Smooth muscle cell (in vitro differentiated cells): ENCODE measurements around the gene C14orf132. TPM values are rescaled to one million over a fixed set of nuclear protein-coding genes. Genes with fewer than 3 reads are reported as not detected.

ENCODE experiments used
- DNase-seq: peaks from one replicate; lab custom pipeline; 2025; ENCODE audit not compliant: unreplicated experiment; lab: John Stamatoyannopoulos, UW
- H2AFZ ChIP-seq: fragments of 200-600 bp; sonication (generic); 2 replicates; pipeline ENCODE4 v1.6.0; 2016; ENCODE audit warnings: antibody characterized with exemption, low read depth, mild to moderate bottlenecking
- H3F3A ChIP-seq: fragments of 200-600 bp; sonication (generic); 2 replicates; pipeline ENCODE4 v1.6.0; 2017; ENCODE audit warnings: antibody characterized with exemption, low read depth
- H3K27ac ChIP-seq: fragments of 200-600 bp; sonication (generic); 2 replicates; pipeline ENCODE4 v1.5.1; 2016; ENCODE audit warnings: low read depth, mild to moderate bottlenecking
- H3K27me3 ChIP-seq: fragments of 200-600 bp; sonication (generic); 2 replicates; pipeline ENCODE4 v1.6.1; 2016; ENCODE audit warnings: low read depth, mild to moderate bottlenecking
- H3K36me3 ChIP-seq: fragments of 200-600 bp; sonication (generic); 2 replicates; pipeline ENCODE4 v1.5.1; 2016; ENCODE audit warnings: low read depth
- H3K4me1 ChIP-seq: fragments of 200-600 bp; sonication (generic); 2 replicates; pipeline ENCODE4 v1.5.1; 2016; ENCODE audit warnings: low read depth
- H3K4me2 ChIP-seq: fragments of 200-600 bp; sonication (generic); 2 replicates; pipeline ENCODE4 v1.6.0; 2016; ENCODE audit warnings: mild to moderate bottlenecking
- H3K4me3 ChIP-seq: fragments of 200-600 bp; sonication (generic); 2 replicates; pipeline ENCODE4 v1.5.1; 2016; ENCODE audit warnings: mild to moderate bottlenecking
- H3K79me2 ChIP-seq: fragments of 200-600 bp; sonication (generic); 2 replicates; pipeline ENCODE4 v1.6.0; 2016; ENCODE audit warnings: low read depth, mild to moderate bottlenecking
- H3K9ac ChIP-seq: fragments of 200-600 bp; sonication (generic); 2 replicates; pipeline ENCODE4 v1.6.0; 2016; ENCODE audit warnings: low read depth
- H3K9me3 ChIP-seq: fragments of 200-600 bp; sonication (generic); replicated peaks from 2 replicates; pipeline ENCODE4 v1.5.1; 2016; ENCODE audit warnings: low read depth
- H4K20me1 ChIP-seq: fragments of 200-600 bp; sonication (generic); 2 replicates; pipeline ENCODE4 v1.6.0; 2016; ENCODE audit warnings: low read depth
- WGBS: methylation state at CpG from one replicate; pipeline ENCODE4 v1.1.7; 2016; ENCODE audit warnings: low lambda C conversion rate; 5-methylcytosine and 5-hydroxymethylcytosine counted together
- polyA plus RNA-seq: library from polyadenylated mRNA; unstranded; fragments of >200 nt; fragmentation: Nextera tagmentation; extraction: Ambion mirVana; gene quantifications from 2 replicates; pipeline ENCODE4 v1.2.1, GENCODE V29; 2016
- total RNA-seq: library from RNA; depleted of rRNA; stranded (reverse); fragments of >200 nt; gene quantifications from 2 replicates; pipeline ENCODE4 v1.2.3, GENCODE V29; 2014
- TF ChIP-seq, protein P1 (sequence below): fragments of 200-600 bp; sonication (generic); IDR thresholded peaks from 2 replicates; pipeline ENCODE4 v1.5.1; 2017; ENCODE audit warnings: borderline replicate concordance, mild to moderate bottlenecking, antibody characterized with exemption; ENCODE audit not compliant: insufficient read depth, poor library complexity, severe bottlenecking

The C14orf132 gene
- total and polyA plus RNA-seq, 2 experiments from 2014 or later: 35.5 to 38.0 TPM

DNA sequence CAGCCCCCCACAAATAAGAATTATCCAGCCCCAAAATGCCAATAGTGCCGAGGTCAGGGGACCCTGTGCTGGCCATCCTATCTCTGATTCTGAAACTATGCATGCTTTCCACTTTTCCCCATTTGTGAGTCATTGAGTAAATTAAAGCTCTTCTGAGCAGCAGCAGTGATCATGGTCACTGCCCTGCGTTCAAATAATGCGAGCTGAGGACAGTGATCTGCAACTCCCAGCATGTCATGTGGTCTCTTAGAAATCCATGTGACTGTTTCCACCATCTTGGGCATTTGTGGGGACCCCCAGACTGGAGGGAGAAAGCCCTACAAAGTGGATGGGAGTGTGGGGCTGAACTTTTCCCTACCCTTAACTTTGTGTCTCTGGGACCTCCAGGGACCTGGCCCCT, 53.8 kb downstream of the C14orf132 start:
- Histone ChIP-seq H3K27me3 (no peaks in the 10 kb centered on the region), H3K4me2 (no peak overlapping the region), H3K4me1 (peaks cover 3% of the 10 kb centered on the region), H3K36me3 (no peaks in the 10 kb centered on the region), H3K27ac (no peak overlapping the region), H3F3A (no peaks in the 10 kb centered on the region), H3K4me3 (no peak overlapping the region), H3K79me2 (no peaks in the 10 kb centered on the region), H3K9ac (no peak overlapping the region), H2AFZ (no peak overlapping the region), H4K20me1 (no peaks in the 10 kb centered on the region), H3K9me3 (no peaks in the 10 kb centered on the region)
- DNase-seq: no peak
- WGBS: 45% methylated on average over 3 of the region's 3 CpGs
- TF ChIP-seq, protein P1, sequence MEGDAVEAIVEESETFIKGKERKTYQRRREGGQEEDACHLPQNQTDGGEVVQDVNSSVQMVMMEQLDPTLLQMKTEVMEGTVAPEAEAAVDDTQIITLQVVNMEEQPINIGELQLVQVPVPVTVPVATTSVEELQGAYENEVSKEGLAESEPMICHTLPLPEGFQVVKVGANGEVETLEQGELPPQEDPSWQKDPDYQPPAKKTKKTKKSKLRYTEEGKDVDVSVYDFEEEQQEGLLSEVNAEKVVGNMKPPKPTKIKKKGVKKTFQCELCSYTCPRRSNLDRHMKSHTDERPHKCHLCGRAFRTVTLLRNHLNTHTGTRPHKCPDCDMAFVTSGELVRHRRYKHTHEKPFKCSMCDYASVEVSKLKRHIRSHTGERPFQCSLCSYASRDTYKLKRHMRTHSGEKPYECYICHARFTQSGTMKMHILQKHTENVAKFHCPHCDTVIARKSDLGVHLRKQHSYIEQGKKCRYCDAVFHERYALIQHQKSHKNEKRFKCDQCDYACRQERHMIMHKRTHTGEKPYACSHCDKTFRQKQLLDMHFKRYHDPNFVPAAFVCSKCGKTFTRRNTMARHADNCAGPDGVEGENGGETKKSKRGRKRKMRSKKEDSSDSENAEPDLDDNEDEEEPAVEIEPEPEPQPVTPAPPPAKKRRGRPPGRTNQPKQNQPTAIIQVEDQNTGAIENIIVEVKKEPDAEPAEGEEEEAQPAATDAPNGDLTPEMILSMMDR: no peak

DNA sequence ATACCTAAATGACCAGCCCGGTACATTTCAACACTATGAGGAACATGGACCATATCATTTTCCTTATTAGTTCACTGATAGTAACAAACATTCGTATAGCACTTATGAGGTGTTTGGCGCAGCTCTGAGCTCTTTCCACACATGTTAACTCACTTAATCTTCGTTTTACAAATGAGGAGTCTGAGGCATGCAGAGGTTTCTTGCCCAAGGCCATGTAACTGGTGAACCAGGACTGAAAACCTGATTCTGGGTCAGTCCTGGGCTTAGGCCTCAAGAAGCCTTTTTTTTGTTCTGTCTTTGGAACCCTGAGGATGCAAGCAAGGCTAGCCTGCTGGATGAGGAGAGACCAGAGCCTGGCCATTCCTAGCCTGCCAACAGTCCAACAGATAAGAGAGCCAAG, 55.0 kb downstream of the C14orf132 start:
- H3K4me2 ChIP-seq: no peak overlapping the region
- H3F3A ChIP-seq: no peaks in the 10 kb centered on the region
- no peaks in the 10 kb centered on the region for H3K27me3 ChIP-seq
- peaks cover 3% of the 10 kb centered on the region for H3K4me1 ChIP-seq
- H3K27ac ChIP-seq: no peak overlapping the region
- no peaks in the 10 kb centered on the region for H3K9me3 ChIP-seq
- H3K4me3 ChIP-seq: no peak overlapping the region
- H4K20me1 ChIP-seq: no peaks in the 10 kb centered on the region
- WGBS: 91% methylated on average over 4 of the region's 4 CpGs
- no peak for DNase-seq
- no peaks in the 10 kb centered on the region for H3K36me3 ChIP-seq
- H2AFZ ChIP-seq: no peak overlapping the region
- TF ChIP-seq, protein P1: no peak
- H3K79me2 ChIP-seq: no peaks in the 10 kb centered on the region
- H3K9ac ChIP-seq: no peak overlapping the region

DNA sequence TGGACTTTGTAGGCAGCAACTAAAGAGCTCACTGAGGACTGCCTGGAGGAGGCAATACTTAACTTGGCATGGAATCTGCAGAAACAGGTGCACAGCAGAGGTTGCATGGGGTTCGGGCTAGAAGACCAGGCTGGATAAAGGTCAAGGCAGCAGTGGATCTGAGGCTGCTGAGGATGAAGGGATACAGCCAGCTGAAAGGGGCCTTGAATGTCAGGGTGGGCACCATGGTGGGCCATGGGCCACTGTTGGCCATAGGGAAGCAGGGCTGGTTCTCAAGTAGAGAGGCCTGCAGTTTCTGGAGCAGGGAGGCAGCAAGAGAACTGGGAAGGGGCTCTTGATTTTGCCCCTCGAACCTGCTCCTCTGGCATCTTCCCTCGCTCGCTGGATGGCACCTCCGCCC, 55.5 kb downstream of the C14orf132 start:
- Histone ChIP-seq H4K20me1 (no peaks in the 10 kb centered on the region), H3K9me3 (no peaks in the 10 kb centered on the region), H3K36me3 (no peaks in the 10 kb centered on the region), H3K9ac (no peak overlapping the region), H2AFZ (no peak overlapping the region), H3K27me3 (no peaks in the 10 kb centered on the region), H3K4me3 (no peak overlapping the region), H3K27ac (no peak overlapping the region), H3K4me2 (no peak overlapping the region), H3K79me2 (no peaks in the 10 kb centered on the region), H3K4me1 (peaks cover 3% of the 10 kb centered on the region), H3F3A (no peaks in the 10 kb centered on the region)
- TF ChIP-seq, protein P1: no peak
- DNase-seq: no peak
- WGBS: 100% methylated on average over 5 of the region's 5 CpGs

DNA sequence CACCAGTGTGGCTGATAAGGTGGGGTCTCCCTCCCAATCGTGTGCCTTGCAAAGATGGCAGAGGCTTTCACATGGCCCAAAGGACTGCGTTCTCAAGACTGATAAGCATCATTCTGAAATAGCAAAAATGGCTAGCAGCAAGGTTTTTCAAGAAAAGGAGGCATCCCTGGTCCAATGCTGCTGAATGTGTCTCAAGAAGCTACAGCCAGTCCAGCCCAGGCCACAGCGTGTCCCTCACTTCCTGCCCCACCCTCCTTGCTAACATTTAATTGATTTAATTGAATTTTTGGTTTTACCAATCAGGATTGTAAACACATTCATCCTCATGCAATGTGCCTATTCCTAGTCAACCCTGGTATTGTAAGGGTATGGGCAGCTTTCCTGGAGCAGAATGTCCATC, 55.9 kb downstream of the C14orf132 start:
- no peaks in the 10 kb centered on the region for H3K27me3 ChIP-seq
- no peak for DNase-seq
- peak overlapping the region; percentile 62 for H3K27ac ChIP-seq
- H3F3A ChIP-seq: no peaks in the 10 kb centered on the region
- WGBS: 91% methylated on average over 3 of the region's 3 CpGs
- H3K4me1 ChIP-seq: peaks cover 3% of the 10 kb centered on the region
- H2AFZ ChIP-seq: no peak overlapping the region
- peak overlapping the region; percentile 57 for H3K4me2 ChIP-seq
- no peaks in the 10 kb centered on the region for H3K79me2 ChIP-seq
- TF ChIP-seq, protein P1: no peak
- no peaks in the 10 kb centered on the region for H3K36me3 ChIP-seq
- H3K4me3 ChIP-seq: no peak overlapping the region
- H4K20me1 ChIP-seq: no peaks in the 10 kb centered on the region
- no peak overlapping the region for H3K9ac ChIP-seq
- H3K9me3 ChIP-seq: no peaks in the 10 kb centered on the region
